ENCODE data around the gene ALCAM.
"Not testable (repeated sequence)": the region's sequence is repeated elsewhere in the genome, so short reads cannot be mapped to it uniquely, and the experiment has no call there.

Gene ALCAM

DNA sequence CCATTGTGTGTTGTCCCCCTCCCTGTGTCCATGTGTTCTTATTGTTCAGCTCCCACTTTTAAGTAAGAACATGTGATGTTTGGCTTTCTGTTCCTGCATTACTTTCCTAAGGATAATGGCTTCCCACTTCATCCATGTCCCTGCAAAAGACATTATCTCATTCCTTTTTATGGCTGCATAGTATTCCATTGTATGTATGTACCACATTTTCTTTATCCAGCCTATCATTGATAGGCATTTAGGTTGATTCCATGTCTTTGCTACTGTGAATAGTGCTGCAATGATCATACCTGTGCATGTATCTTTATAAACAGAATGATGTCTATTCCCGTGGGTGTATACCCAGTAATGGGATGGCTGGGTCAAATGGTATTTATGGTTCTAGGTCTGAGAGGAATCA lies 23.1 kb downstream of the ALCAM start:
- not testable (repeated sequence) for H3K4me1 ChIP-seq (ENCODE audit: insufficient read depth, low read length); H3K9ac ChIP-seq (ENCODE audit: low read depth, low read length); H3K36me3 ChIP-seq (ENCODE audit: insufficient read depth, low read length); H3K9me3 ChIP-seq (ENCODE audit: control insufficient read depth, insufficient read depth, low read length)

DNA sequence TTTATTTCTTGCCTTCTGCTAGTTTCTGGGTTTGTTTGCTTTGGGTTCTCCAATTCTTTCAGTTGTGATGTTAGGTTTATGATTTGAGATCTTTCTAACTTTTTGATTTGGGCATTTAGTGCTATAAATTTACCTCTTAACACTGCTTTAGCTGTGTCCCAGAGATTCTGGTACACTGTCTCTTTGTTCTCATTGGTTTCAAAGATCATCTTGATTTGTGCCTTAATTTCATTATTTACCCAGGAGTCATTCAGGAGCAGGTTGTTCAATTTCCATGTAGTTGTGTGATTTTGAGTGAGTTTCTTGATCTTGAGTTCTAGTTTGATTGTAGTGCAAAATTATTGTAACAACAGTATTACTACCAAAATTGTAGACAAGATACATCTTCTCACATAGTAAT lies 25.9 kb downstream of the ALCAM start:
- H3K36me3 ChIP-seq (ENCODE audit: insufficient read depth, low read length); H3K9ac ChIP-seq (ENCODE audit: low read depth, low read length); H3K9me3 ChIP-seq (ENCODE audit: control insufficient read depth, insufficient read depth, low read length); H3K4me1 ChIP-seq (ENCODE audit: insufficient read depth, low read length): not testable (repeated sequence)

GRCh38 chr3:105394177-105394576 lies 27.5 kb downstream of the ALCAM start:
- peaks cover 6% of the 10 kb centered on the region; the same call in 1 of the 2 replicates for H3K4me1 ChIP-seq (ENCODE audit: insufficient read depth, low read length)
- H3K36me3 ChIP-seq (ENCODE audit: insufficient read depth, low read length) = no peaks in the 10 kb centered on the region
- H3K9me3 ChIP-seq (ENCODE audit: control insufficient read depth, insufficient read depth, low read length) = no peaks in the 10 kb centered on the region

GRCh38 chr3:105397974-105398373 lies 31.3 kb downstream of the ALCAM start:
- Histone ChIP-seq H3K9me3 (ENCODE audit: control insufficient read depth, insufficient read depth, low read length) (peaks cover 3% of the 10 kb centered on the region), H3K4me1 (ENCODE audit: insufficient read depth, low read length) (peaks cover 6% of the 10 kb centered on the region; the same call in 1 of the 2 replicates), H3K9ac (ENCODE audit: low read depth, low read length) (no peak overlapping the region), H3K36me3 (ENCODE audit: insufficient read depth, low read length) (no peaks in the 10 kb centered on the region)

More at GRCh38 chr3:105394177-105394576, 27.5 kb downstream of the ALCAM start:
- H3K9ac ChIP-seq (ENCODE audit: low read depth, low read length) = no peak overlapping the region

GRCh38 chr3:105398437-105398836 lies 31.7 kb downstream of the ALCAM start:
- Histone ChIP-seq H3K9me3 (ENCODE audit: control insufficient read depth, insufficient read depth, low read length) (peaks cover 3% of the 10 kb centered on the region), H3K9ac (ENCODE audit: low read depth, low read length) (no peak overlapping the region), H3K36me3 (ENCODE audit: insufficient read depth, low read length) (no peaks in the 10 kb centered on the region), H3K4me1 (ENCODE audit: insufficient read depth, low read length) (peaks cover 6% of the 10 kb centered on the region; the same call in 1 of the 2 replicates)

- H3K9ac ChIP-seq (ENCODE audit: low read depth, low read length) = no peak overlapping the region
- peaks cover 3% of the 10 kb centered on the region for H3K9me3 ChIP-seq (ENCODE audit: control insufficient read depth, insufficient read depth, low read length)
- peaks cover 6% of the 10 kb centered on the region; the same call in 1 of the 2 replicates for H3K4me1 ChIP-seq (ENCODE audit: insufficient read depth, low read length)
Measured at GRCh38 chr3:105399062-105399461, 32.4 kb downstream of the ALCAM start.

GRCh38 chr3:105399611-105400010 lies 32.9 kb downstream of the ALCAM start:
- Histone ChIP-seq H3K9me3 (ENCODE audit: control insufficient read depth, insufficient read depth, low read length) (peaks cover 3% of the 10 kb centered on the region), H3K36me3 (ENCODE audit: insufficient read depth, low read length) (no peaks in the 10 kb centered on the region), H3K9ac (ENCODE audit: low read depth, low read length) (no peak overlapping the region), H3K4me1 (ENCODE audit: insufficient read depth, low read length) (peaks cover 4% of the 10 kb centered on the region; the same call in 1 of the 2 replicates)

More at GRCh38 chr3:105399062-105399461, 32.4 kb downstream of the ALCAM start:
- H3K36me3 ChIP-seq (ENCODE audit: insufficient read depth, low read length) = no peaks in the 10 kb centered on the region

DNA sequence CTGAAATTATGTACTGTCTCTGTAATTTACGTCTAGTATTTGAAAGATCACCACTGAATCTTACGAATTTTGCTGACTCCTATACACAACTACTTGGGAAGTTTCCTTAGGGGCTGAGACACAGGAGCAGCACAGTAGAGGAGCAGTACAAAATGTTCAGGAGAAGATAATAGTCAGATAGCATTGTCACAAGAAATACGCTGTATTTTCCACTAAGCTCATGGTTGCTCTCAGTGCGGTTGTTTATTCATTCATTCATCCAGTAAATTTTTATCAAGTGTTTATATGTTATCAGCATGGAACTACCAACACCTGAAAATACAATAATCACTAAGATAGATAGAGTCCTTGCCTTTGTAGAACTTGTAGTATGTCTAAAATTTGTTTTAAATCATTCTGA lies 34.5 kb downstream of the ALCAM start:
- H3K36me3 ChIP-seq (ENCODE audit: insufficient read depth, low read length) = no peaks in the 10 kb centered on the region
- H3K4me1 ChIP-seq (ENCODE audit: insufficient read depth, low read length) = no peaks in the 10 kb centered on the region; the same call in 1 of the 2 replicates
- H3K9ac ChIP-seq (ENCODE audit: low read depth, low read length) = no peak overlapping the region
- peaks cover 3% of the 10 kb centered on the region for H3K9me3 ChIP-seq (ENCODE audit: control insufficient read depth, insufficient read depth, low read length)

GRCh38 chr3:105401691-105402149 lies 35.0 kb downstream of the ALCAM start:
- no peaks in the 10 kb centered on the region; the same call in 1 of the 2 replicates for H3K4me1 ChIP-seq (ENCODE audit: insufficient read depth, low read length)

DNA sequence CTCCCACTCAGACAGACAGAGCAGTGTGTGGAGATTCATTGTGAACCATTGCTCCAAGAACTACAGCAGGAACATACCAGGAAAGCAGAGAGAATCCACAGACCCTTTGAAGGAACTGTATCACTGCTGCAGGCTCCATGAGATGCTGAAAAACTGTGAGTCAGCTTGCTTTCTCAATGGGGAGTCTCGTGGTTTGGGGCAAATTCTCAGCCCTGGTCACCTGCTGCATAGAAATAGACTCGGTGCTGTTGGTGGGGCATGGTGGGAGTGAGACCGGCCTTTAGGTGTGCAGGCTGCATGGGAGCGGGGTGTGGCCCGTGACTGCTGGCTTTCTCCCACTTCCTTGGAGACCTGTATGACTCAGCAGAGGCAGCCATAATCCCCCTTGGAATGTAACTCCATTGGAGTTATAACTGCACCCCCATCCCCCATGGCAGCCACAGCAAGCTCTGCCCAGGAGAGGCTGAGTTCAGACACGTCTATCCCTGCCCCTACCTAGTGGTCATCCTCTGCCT lies 35.6 kb downstream of the ALCAM start:
- Histone ChIP-seq H3K9me3 (ENCODE audit: control insufficient read depth, insufficient read depth, low read length) (peaks cover 3% of the 10 kb centered on the region), H3K36me3 (ENCODE audit: insufficient read depth, low read length) (no peaks in the 10 kb centered on the region), H3K4me1 (ENCODE audit: insufficient read depth, low read length) (no peaks in the 10 kb centered on the region; the same call in 1 of the 2 replicates), H3K9ac (ENCODE audit: low read depth, low read length) (no peak overlapping the region)

More at GRCh38 chr3:105401691-105402149, 35.0 kb downstream of the ALCAM start:
- no peaks in the 10 kb centered on the region for H3K36me3 ChIP-seq (ENCODE audit: insufficient read depth, low read length)
- H3K9ac ChIP-seq (ENCODE audit: low read depth, low read length) = no peak overlapping the region
- H3K9me3 ChIP-seq (ENCODE audit: control insufficient read depth, insufficient read depth, low read length) = peaks cover 3% of the 10 kb centered on the region

GRCh38 chr3:105403034-105403433 lies 36.3 kb downstream of the ALCAM start:
- not testable (repeated sequence) for H3K4me1 ChIP-seq (ENCODE audit: insufficient read depth, low read length); H3K9ac ChIP-seq (ENCODE audit: low read depth, low read length); H3K36me3 ChIP-seq (ENCODE audit: insufficient read depth, low read length); H3K9me3 ChIP-seq (ENCODE audit: control insufficient read depth, insufficient read depth, low read length)

DNA sequence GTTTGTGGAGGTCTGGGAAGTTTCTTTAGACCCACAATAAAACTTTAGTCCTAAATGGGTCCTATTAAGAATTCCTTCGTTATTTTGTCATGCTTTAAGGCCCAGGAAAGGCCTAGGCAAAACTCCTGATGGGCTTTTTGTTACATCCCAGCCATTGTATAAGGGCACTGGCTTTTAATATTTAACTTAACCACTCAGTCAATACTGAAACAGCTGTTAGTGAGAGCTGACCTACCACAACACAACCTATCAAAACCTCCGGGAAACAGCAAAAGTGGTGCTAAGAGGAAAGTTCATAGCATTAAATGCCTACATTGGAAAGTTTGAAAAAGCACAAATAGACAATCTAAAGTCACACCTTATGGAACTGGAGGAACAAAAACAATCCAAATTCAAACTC lies 39.6 kb downstream of the ALCAM start:
- H3K9ac ChIP-seq (ENCODE audit: low read depth, low read length) = no peak overlapping the region
- no peaks in the 10 kb centered on the region for H3K36me3 ChIP-seq (ENCODE audit: insufficient read depth, low read length)
- H3K9me3 ChIP-seq (ENCODE audit: control insufficient read depth, insufficient read depth, low read length) = peaks cover 3% of the 10 kb centered on the region
- no peaks in the 10 kb centered on the region for H3K4me1 ChIP-seq (ENCODE audit: insufficient read depth, low read length)

- H3K4me1 ChIP-seq (ENCODE audit: insufficient read depth, low read length) = no peaks in the 10 kb centered on the region
- H3K36me3 ChIP-seq (ENCODE audit: insufficient read depth, low read length) = no peaks in the 10 kb centered on the region
- H3K9me3 ChIP-seq (ENCODE audit: control insufficient read depth, insufficient read depth, low read length) = no peaks in the 10 kb centered on the region
- H3K9ac ChIP-seq (ENCODE audit: low read depth, low read length) = no peak overlapping the region
Measured at GRCh38 chr3:105409364-105409763, 42.7 kb downstream of the ALCAM start.

GRCh38 chr3:105413343-105413887 lies 46.7 kb downstream of the ALCAM start:
- no peaks in the 10 kb centered on the region for H3K36me3 ChIP-seq (ENCODE audit: insufficient read depth, low read length)
- H3K4me1 ChIP-seq (ENCODE audit: insufficient read depth, low read length) = no peaks in the 10 kb centered on the region
- no peak overlapping the region for H3K9ac ChIP-seq (ENCODE audit: low read depth, low read length)
- no peaks in the 10 kb centered on the region for H3K9me3 ChIP-seq (ENCODE audit: control insufficient read depth, insufficient read depth, low read length)

DNA sequence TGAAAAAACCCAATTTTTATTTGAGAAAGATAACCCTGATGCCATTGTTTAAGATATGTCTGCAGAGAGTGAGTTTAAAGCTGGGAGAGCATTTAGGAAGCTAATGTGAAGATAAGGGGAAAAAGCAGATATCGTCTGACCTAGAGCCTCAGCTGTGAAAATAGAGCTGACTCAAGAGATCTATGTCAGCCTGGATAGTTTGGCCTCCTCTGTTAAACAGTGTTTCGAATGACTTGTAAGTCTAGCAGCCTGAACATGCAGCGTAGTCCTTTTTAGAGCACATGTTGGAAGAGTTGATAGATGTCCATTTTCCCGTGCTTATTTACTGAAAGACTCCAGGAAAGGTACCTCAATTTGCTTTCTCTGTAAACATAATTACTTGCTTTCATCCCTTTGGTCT lies 48.1 kb downstream of the ALCAM start:
- Histone ChIP-seq H3K4me1 (ENCODE audit: insufficient read depth, low read length) (no peaks in the 10 kb centered on the region), H3K9me3 (ENCODE audit: control insufficient read depth, insufficient read depth, low read length) (no peaks in the 10 kb centered on the region), H3K36me3 (ENCODE audit: insufficient read depth, low read length) (no peaks in the 10 kb centered on the region), H3K9ac (ENCODE audit: low read depth, low read length) (no peak overlapping the region)
